ENCODE measurements around the gene TAGLN.

The TAGLN gene

DNA sequence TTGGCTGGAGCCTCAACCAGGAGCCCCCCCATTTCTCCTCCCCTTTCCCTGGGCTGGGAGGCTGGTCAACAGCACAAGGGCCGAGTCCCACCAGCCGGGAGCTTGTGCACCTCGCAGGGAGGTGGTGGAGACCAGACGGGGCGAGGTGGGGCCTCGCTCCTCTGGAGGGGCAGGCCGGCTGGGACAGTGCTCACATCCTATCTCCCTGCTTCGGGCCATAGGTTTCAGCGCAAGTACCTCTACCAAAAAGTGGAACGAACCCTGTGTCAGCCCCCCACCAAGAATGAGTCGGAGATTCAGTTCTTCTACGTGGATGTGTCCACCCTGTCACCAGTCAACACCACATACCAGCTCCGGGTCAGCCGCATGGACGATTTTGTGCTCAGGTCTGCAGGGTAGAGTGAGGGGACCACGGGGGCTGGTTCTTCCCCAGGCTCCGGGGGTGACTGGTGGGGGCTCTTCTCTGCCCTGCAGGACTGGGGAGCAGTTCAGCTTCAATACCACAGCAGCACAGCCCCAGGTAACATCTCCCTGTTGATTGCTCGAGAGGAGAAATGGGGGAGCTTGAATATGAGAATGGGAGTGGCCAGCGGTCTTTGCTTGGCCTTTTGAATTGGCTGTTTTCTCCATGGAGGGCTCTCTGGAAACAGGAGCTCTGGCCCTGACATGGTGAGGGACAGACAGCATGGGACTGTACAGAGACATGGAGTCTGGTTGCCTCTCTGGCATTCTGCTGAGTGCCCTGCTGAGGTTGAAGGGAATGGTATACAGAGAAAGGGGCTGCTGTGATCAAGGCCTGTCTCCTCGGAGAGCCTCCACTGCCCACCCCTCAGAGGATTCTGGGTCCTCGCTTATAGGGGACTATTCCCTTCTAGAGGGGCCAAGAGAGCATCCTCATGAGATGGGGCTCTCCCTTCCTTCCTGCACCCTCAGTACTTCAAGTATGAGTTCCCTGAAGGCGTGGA is 17.3 kb upstream of the TAGLN start:
- DNase-seq = peak; percentile 52

- DNase-seq = peak; percentile 49
Observed at GRCh38 chr11:117182551-117182935, 16.6 kb upstream of the TAGLN start.

DNA sequence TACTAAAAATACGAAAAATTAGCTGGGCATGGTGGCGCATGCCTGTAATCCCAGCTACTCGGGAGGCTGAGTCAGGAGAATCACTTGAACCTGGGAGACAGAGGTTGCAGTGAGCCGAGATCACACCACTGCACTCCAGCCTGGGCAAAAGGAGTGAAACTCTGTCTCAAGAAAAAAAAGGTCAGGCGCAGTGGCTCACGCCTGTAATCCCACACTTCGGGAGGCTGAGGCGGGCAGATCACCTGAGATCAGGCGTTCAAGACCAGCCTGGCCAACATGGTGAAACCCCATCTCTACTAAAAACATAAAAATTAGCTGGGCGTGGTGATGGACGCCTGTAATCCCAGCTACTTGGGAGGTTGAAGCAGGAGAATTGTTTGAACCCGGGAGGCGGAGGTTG is 16.0 kb upstream of the TAGLN start:
- peak; percentile 15 for DNase-seq

DNA sequence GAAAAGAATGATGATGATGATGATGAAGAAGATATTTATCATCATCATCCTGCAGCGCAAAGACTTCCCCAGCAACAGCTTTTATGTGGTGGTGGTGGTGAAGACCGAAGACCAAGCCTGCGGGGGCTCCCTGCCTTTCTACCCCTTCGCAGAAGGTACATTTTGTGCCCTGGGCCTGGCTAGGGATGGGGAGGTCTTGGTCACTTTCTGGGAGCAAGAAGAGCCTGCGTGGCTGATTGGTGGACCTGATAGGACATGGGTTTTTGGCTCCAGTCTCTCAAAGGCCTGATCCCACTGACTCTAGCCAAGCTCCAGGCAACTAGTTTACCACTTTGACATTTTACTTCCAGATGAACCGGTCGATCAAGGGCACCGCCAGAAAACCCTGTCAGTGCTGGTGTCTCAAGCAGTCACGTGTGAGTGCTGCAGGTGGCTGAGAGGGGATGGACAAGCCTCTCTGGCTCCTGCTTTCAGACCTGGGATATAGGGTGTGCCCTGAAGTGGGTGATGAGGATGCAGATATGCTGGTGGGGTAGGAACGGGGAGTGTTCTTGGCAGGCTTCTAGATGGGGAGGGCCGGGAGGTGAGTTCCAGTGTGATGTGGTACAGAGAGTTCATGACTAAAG is 15.3 kb upstream of the TAGLN start:
- DNase-seq = peak; percentile 44

DNA sequence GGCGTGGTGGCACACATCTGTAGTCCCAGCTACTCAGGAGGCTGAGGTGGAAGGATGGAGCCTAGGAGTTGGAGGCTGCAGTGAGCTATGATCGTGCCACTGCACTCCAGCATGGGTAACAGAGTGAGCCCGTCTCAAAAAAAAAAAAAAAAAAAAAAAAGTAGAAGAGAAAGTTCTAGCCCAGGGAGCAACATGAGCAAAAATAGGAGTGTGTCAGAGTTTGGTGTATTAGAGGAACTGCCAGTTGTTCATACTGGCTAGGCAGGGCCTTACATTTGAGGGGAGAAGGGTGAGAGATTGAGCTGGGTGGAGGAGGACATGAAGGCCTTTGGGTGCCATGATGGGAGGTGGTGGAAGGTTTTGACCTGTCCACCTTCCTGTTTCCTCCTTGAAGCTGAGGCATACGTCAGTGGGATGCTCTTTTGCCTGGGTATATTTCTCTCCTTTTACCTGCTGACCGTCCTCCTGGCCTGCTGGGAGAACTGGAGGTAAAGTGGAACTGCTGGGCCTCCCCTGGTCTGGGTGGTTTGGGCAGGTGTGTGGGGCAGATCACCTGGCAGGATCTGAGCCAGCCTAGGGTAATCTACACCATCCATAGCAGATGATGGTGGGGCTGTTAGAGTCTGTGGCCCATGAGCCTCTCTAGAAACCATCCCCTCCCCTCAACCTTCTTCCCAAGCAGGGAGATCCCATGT is 13.3 kb upstream of the TAGLN start:
- DNase-seq = no peak

GRCh38 chr11:117186431-117186761 is 12.8 kb upstream of the TAGLN start:
- DNase-seq = no peak

DNA sequence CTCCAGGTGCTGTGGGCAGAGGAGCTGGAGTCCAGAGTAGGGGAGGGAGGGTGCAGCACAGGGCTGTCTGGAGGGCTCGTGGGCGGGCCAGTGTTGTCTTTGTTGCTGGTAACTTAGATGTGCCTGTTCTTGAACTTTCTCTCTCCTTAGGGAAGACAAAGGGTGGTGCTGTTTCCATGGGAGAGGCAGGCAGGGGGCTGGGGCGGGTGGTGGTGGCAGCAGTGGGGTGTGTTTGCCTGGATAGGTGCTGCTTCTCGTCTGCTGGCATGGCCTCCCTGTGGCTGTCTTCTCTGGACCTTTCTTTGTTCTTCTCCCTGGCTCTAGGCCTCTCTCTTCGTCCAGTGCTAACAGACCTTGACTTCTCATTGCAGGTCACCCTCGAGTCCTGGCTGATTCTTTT is 12.2 kb upstream of the TAGLN start:
- no peak for DNase-seq

DNA sequence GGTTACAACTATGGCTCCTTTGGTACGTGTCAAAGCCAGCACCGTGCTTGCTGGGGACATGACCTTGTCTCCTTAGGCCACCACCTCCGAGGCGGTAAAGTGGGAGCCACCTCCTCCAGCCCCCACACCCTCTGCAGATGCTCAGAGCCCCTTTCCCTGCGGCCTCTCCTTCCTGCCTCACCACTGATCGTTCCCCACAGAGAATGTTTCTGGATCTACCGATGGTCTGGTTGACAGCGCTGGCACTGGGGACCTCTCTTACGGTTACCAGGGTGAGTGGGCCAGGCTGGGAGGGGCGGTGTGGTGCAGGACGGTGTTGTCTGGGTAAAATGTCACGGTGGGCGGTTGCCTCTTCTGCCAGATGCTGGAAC is 11.8 kb upstream of the TAGLN start:
- no peak for DNase-seq

DNA sequence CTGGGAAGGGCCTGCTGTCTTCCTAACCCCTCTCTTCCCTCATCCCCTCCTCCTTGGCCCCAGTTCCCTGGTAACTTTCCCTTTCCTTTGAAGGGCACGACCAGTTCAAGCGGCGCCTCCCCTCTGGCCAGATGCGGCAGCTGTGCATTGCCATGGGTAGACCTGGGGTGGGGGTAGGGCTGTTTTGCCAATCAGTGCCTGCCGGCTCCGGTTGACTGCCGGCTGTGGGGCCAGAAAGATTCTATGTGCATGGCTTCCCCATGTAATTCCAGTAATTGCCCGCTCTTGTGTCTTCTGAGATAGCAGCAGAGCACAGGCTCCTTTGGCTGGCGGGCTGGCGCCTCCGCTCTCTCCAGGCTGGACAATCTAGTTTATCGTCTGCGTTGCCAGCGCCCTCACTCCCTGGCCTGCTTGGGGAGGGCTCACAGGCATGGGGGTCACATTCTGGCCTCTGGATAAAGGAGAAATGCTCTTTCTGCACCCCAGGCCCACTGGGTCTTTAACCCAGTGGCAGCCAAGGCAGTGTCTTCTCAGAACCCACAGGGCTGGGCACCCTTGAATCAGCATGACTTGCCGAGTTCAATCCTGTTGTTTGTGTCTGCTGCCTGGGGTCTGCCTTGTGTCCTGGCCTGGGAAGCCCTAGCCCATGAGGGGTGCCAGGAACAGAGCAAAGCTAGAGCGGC is 11.2 kb upstream of the TAGLN start:
- no peak for DNase-seq

DNA sequence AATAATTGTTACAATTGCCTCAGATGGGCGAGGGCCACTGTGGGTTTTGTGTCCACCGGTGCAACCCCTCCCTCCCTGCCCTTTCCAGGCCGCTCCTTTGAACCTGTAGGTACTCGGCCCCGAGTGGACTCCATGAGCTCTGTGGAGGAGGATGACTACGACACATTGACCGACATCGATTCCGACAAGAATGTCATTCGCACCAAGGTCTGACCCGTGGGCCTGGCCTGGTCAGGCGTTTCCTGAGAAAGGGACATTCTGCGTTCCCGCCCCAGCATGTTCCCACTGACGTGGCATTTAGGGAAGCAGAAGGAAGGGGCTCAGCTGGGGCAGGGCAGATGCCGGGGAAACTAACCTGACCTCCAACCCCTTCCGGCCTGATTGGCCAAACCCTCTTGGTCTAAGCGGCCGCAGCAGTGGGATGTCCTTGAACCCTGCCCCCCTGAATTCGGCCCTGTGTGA is 10.5 kb upstream of the TAGLN start:
- no peak for DNase-seq

DNA sequence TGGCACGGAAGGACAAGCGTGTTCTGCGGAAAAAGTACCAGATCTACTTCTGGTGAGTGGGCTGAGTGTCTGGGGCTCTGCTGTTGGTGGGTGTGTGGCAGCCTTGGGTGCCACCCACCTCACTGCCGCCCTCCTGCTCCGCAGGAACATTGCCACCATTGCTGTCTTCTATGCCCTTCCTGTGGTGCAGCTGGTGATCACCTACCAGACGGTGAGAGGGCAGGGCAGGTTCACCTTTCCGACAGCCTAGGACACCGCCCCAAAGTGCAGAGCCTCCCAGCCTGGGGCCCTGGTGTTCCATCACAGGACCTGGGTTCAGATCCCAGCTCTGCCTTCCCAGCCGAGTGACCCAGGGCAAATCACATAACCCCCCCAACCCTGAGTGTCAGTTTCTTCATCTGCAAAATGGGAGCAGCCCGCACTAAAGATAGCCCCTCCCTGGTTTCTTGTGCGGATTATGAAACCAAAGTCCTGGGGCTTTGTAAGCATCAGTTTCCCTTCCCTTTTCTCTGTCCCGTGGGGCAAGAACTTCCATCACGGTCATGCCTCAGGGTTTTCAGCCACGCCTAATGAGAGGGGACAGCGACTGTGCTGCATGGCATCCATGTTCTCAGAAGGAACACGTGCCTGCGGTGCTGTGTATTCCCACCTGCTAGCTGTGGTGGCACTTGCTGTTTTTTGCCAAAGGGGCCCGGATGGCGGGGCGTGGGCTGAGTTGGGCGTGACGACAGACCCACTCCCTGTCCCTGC is 9.8 kb upstream of the TAGLN start:
- no peak for DNase-seq

- no peak for DNase-seq
Observed at GRCh38 chr11:117189941-117190544, 9.1 kb upstream of the TAGLN start.

- DNase-seq = no peak
Observed at GRCh38 chr11:117191680-117192400, 7.3 kb upstream of the TAGLN start.

DNA sequence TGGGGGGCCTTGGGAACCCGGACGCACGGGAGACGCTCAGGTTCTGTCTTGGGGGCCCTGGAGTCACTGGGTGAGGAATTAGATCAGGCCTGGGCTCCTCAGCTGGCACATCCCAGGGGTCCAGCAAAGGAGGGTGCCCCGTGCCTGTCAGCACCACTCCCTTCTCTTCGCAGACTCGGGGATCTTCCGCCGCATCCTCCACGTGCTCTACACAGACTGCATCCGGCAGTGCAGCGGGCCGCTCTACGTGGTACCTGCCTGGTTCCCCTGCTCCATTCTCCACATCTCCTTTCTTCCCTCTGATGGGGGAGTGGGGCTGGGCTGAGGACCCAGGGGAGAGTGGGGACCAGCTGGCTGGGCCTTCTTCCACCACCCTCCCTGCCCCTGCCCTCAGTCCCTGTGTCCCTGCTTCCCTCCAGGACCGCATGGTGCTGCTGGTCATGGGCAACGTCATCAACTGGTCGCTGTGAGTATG is 6.7 kb upstream of the TAGLN start:
- no peak for DNase-seq

DNA sequence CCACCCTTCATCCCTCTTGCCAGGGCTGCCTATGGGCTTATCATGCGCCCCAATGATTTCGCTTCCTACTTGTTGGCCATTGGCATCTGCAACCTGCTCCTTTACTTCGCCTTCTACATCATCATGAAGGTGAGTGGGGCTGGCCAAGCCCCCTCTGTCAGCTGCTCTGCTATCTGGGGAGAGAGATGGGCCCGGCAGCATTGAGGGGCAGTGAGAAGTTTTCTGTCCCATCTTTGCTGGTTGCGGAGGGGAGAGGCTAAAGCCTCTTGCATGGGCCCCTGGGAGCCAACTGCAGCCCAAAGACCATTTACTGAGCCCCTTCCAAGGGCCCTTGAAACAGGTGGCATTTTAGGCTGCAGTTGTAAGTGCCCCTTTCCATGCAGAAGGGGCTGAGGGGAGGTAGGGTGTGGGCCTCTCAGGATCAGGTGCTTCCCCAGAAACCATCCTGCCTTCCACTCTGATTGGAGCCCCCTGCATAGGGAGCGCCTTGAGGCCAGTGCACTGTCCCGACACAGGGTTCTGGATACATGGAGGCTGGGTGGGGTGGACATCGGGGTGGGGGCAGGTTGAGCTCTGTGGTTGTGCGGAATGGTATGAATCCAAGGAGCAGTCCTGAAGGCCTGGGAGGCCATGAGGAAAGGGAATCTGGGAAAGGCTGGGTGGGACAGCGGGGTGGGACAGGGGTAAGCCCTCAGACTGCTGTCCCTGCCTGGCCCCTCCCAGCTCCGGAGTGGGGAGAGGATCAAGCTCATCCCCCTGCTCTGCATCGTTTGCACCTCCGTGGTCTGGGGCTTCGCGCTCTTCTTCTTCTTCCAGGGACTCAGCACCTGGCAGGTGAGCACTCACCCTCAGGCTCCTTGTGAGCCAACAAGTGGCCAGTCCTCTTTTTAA is 5.8 kb upstream of the TAGLN start:
- DNase-seq = no peak

DNA sequence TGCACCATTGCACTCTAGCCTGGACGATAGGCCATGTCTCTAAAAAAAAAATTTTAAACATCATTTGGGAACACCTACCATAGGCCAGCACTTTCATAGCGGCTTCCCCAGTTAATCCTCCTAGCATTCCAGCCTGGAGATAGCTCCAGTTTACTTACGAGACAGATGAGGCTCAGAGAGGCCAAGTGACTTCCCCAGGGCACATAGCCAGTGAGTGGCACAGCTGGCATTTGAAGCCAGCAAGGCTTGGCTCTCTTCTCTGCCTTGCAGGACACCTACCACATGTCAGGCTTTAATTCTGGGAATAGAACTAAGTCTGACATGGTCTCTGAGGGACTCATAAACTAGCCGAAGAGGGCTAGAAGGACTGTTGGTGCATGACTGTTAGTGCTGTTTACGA is 4.9 kb upstream of the TAGLN start:
- DNase-seq = no peak

- DNase-seq = no peak
Observed at GRCh38 chr11:117195258-117195657, 3.9 kb upstream of the TAGLN start.

DNA sequence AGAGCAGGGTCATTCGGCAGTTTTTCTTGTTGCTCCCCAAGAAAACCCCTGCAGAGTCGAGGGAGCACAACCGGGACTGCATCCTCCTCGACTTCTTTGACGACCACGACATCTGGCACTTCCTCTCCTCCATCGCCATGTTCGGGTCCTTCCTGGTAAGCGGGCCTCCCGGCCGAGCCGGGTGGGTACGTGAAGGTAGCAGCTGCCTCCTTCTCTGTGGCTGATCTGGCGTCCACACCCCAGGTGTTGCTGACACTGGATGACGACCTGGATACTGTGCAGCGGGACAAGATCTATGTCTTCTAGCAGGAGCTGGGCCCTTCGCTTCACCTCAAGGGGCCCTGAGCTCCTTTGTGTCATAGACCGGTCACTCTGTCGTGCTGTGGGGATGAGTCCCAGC is 3.4 kb upstream of the TAGLN start:
- DNase-seq = no peak

DNA sequence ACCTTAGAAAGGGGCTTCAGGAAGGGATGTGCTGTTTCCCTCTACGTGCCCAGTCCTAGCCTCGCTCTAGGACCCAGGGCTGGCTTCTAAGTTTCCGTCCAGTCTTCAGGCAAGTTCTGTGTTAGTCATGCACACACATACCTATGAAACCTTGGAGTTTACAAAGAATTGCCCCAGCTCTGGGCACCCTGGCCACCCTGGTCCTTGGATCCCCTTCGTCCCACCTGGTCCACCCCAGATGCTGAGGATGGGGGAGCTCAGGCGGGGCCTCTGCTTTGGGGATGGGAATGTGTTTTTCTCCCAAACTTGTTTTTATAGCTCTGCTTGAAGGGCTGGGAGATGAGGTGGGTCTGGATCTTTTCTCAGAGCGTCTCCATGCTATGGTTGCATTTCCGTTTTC is 2.2 kb upstream of the TAGLN start:
- DNase-seq = no peak
